NCI-H2081 (cell line): Measurements from ENCODE around the gene ATP4B.
"Not testable (repeated sequence)": the region's sequence is repeated elsewhere in the genome, so short reads cannot be mapped to it uniquely, and the experiment has no call there.

Experiments used
- DNase-seq, 2 experiments: peaks; one replicate each; lab custom pipeline; 2025; lab: John Stamatoyannopoulos, UW

Gene ATP4B

DNA sequence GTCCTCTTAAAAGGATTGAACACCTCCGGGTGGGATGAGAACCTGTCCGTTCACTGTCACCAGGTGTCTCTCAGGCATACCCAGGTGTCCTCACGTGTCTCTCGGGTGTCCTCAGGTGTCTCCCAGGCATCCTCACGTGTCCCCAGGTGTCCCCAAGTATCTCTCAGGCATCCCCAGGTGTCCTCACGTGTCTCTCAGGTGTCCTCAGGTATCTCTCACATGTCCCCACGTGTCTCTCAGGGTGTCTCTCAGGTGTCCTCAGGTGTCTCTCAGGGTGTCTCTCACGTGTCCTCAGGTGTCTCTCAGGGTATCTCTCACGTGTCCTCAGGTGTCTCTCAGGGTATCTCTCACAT is 33.8 kb downstream of the ATP4B start:
- no peak for DNase-seq

- DNase-seq, result no peak
These were observed 34.3 kb downstream of the ATP4B start for GRCh38 chr13:113623491-113624234.

- no peak for DNase-seq
These were observed 35.1 kb downstream of the ATP4B start for GRCh38 chr13:113622791-113623490.

DNA sequence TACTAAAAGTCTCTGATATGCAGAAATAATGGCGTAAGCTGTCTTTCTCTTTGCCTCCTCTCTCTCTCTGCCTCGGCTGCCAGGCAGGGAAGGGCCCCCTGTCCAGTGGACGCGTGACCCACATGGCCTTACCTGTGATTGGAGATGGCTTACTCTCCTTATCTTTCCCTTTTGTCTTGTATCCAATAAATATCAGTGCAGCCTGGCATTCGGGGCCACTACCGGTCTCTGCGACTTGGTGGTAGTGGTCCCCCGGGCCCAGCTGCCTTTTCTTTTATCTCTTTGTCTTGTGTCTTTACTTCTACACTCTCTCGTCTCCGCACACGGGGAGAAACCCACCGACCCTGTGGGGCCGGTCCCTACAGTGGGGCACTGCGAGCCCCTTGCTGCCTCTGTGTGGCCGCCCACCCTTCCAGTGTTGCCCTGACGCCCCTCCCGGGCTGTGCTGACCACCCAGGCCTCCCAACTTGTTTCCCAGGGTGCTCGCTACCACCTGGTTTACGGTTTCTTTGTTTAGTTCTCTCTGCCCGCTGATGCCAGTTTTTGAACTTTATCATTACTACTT is 35.9 kb downstream of the ATP4B start:
- not testable (repeated sequence) for DNase-seq

- DNase-seq, result not testable (repeated sequence)
These were observed 36.5 kb downstream of the ATP4B start for GRCh38 chr13:113621498-113621897.

DNA sequence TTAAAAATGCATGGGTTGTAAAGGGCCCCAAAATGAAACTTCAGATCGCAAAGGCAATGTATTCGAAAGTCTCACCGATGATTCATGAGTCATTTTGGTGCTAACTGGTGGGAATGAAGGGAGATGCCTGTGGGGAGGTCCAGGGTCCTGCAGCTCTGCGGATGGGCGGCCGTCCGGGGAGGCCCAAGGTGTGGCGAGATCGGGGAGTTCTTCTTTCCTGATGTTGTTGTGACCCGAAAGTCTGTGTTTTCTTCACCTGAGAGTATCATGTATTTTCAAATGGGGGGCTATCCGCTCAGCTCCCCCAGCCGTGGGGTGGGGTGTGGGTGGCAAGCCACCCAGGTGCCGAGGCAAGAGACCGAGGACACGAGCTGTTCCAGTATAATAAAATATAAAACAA is 37.0 kb downstream of the ATP4B start:
- DNase-seq, result no peak

- no peak for DNase-seq
These were observed 37.8 kb downstream of the ATP4B start for GRCh38 chr13:113620036-113620796.

DNA sequence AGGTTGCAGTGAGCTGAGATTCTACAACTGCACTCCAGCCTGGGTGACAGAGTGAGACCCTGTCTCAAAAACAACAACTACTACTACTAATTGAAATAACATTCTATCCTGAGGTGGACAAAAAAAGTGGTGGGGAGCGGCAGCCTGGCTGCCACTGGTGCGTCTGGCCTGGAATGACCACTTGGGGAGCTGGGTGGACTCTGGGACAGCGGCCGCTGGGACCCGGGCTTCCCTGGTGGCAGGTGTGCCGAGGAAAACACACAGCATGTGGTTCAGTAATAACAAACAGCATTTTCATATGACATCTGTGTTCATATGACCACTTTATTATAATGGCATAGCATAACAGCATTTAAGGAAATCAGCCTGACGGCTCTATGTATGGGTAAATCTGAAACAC is 39.5 kb downstream of the ATP4B start:
- no peak for DNase-seq

GRCh38 chr13:113617961-113618360 is 40.0 kb downstream of the ATP4B start:
- no peak for DNase-seq

GRCh38 chr13:113616991-113617749 is 40.8 kb downstream of the ATP4B start:
- DNase-seq, result peak in 1 of 2 experiments; percentile 26

- no peak for DNase-seq
These were observed 41.6 kb downstream of the ATP4B start for GRCh38 chr13:113616281-113616906.

DNA sequence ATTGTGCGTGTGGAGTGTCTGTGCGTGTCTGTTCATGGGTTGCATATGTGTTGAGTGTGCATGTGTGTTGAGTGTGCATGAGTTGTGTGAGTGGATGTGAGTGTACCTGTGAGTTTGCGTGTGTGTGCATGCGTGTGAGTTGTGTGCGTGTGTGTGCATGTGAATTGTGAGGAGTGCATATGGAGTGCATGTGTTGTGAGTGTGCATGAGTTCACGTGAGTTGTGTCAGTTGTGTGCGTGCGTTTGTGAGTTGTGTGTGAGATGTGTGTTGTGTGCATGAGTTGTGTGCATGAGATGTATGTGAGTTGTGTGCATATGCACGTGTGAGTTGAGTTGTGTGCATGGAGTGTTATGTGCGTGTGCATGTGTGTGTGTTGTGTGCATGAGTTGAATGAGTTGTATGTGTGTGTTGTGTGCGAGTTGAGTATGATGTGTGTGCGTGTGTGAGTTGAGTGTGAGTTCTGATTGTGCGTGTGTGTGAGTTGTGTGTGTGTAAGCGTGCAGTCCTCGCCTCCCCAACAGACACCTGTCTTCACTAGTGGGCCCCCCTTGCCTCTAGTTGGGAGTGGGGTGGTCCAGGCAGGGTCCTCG is 44.1 kb downstream of the ATP4B start:
- no peak for DNase-seq

DNA sequence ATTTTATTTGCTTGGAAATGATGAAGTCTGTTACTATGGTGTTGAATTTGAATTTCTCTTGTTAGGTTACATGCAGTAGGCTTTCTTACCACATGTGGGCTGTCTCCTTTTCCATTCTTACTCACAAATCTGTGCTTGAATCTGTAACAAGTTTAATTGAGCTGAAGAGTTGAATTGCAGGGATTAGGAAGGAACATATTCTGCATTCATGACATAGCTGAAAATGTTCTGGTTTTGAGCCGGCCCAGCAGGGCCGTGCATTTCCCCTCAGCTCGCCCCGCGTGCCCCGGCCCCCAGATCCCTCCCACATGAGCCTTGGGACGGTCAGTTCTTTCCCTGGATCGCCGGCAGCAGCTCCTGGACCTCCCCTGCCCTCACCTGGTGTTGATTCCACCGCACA is 45.4 kb downstream of the ATP4B start:
- DNase-seq, result no peak

GRCh38 chr13:113611996-113612395 is 46.0 kb downstream of the ATP4B start:
- no peak for DNase-seq

GRCh38 chr13:113610266-113610665 is 47.7 kb downstream of the ATP4B start:
- no peak for DNase-seq

DNA sequence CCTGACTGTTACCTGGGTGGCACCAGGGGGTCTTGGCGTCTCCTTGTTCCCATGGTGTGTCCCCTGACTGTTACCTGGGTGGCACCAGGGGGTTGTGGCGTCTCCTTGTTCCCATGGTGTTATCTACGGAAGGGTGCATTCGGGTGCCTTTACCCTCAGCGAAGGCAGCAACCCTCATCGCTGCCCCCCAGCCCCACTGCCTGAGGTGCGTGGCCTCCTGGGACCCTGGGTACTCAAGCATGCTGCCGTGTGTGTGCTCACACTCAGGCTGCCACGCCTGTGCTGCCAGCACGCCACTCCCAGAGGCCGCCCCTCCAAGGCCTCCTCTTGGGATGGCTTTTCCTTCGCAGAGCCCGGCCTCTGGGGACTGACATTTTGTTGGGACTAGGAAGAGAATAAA is 48.4 kb downstream of the ATP4B start:
- no peak for DNase-seq

DNA sequence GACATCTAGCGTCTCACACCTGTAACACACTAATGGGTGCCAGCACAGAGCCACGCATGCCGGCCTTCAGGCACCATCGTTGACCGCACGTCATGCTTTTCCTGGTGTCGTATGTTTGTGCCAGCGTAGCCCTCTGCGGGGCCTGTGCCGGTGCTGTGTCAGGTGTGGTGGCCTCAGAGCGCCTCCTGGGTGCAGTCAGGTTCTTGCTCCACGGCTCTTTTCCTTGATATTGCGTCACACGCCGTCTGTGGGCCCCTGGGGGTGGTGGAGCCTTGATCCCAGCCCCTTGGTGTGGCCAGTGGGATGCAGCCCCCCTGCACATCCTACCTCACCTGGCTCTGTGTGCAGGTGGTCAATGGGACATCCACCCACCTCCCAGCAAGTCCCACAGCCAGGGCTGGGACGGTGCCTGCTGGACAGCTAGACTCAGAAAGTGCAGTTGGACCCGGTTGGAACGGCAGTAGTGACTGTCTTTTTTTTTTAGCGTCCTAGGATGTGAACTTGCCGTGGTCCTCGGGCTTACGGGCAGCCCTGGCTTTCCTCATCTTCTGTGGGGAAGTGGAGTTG is 48.9 kb downstream of the ATP4B start:
- no peak for DNase-seq

- no peak for DNase-seq
These were observed 49.9 kb downstream of the ATP4B start for GRCh38 chr13:113607889-113608635.

DNA sequence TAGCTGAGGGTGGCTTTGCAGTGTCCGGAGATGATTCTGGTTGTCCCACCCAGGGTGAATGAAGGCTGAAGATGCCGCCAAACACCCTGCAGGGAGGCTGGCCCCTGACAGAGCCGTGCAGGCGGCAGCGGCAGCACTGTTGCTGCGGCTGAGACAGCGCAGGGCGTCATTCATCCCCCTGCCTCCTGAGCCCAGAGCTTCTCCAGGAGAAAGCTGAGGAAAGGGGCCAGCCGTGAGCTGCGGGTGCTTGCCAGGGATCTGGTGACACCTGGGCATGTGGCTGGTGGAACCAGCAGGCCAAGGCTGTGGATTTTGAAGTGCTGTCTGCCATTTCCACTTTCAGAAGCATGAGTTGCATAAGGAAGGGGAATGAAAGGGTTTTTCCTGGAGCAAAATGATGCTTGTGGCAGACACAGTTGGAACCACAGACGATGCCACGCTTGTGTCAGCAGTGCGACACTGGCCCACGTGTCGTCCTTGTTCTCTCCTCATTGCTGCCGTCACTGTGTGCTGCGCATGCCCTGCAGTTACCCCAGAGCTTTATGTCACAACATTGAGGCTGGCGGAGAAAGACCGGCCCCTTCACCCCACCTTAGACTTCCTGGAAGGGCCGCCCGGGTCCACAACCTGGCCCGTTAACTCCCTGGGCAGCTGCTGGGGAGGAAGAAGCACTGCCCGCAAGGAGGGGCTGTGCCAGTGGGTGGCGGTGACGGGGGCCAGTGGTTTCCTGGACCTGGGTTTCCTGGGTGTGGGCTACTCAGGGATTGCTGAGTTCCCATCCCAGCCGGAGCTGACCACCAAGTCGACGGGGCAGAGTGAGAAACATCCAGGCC is 50.7 kb downstream of the ATP4B start:
- no peak for DNase-seq
